Retinal pigment epithelial cell (primary cell): ENCODE measurements around the gene PTPRD.

Experiments used
- DNase-seq: peaks from one replicate; pipeline ENCODE4 v3.0.0-alpha.2; 2010; ENCODE audit warnings: low read depth
- H3K4me3 ChIP-seq: 2 replicates; pipeline ENCODE4 v1.5.1; 2011; ENCODE audit warnings: mild to moderate bottlenecking, low read length, control low read depth, moderate library complexity
- TF ChIP-seq, protein P1 (sequence below): conservative IDR thresholded peaks from 2 replicates; pipeline ENCODE4 v1.5.1; 2011; ENCODE audit warnings: low read depth, low read length, control low read depth, inconsistent platforms

The PTPRD gene

GRCh38 chr9:9817176-9817575, 795.6 kb downstream of the PTPRD start:
- DNase-seq = no peak
- H3K4me3 ChIP-seq = no peak overlapping the region
- TF ChIP-seq, protein P1, sequence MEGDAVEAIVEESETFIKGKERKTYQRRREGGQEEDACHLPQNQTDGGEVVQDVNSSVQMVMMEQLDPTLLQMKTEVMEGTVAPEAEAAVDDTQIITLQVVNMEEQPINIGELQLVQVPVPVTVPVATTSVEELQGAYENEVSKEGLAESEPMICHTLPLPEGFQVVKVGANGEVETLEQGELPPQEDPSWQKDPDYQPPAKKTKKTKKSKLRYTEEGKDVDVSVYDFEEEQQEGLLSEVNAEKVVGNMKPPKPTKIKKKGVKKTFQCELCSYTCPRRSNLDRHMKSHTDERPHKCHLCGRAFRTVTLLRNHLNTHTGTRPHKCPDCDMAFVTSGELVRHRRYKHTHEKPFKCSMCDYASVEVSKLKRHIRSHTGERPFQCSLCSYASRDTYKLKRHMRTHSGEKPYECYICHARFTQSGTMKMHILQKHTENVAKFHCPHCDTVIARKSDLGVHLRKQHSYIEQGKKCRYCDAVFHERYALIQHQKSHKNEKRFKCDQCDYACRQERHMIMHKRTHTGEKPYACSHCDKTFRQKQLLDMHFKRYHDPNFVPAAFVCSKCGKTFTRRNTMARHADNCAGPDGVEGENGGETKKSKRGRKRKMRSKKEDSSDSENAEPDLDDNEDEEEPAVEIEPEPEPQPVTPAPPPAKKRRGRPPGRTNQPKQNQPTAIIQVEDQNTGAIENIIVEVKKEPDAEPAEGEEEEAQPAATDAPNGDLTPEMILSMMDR = no peak

GRCh38 chr9:9804109-9804508, 808.7 kb downstream of the PTPRD start:
- DNase-seq = no peak
- no peak overlapping the region for H3K4me3 ChIP-seq
- TF ChIP-seq, protein P1 = no peak

GRCh38 chr9:9799287-9799686, 813.5 kb downstream of the PTPRD start:
- TF ChIP-seq, protein P1 = no peak
- no peak overlapping the region for H3K4me3 ChIP-seq
- no peak for DNase-seq

- no peak for DNase-seq
- TF ChIP-seq, protein P1 = no peak
- H3K4me3 ChIP-seq = no peak overlapping the region
These were observed 820.5 kb downstream of the PTPRD start for GRCh38 chr9:9792144-9792857.

DNA sequence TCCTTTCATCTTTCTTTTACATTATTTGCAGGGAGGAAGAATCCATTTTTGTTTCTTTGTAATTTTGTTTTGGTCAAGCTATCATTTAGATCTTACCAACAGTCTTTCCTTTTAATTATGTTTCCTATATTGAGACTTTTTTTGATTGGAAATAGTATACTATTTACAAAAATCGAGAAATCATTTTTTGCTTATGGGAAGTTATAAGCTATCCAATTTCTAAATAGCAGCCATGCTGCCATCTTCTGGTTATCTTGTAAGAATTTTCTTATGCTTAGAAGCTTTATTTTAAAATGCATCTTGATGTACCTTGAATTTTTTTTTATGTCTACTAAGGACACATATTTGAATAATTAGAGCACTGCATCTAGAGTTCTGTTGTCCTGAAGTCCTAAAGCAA, 821.2 kb downstream of the PTPRD start:
- no peak overlapping the region for H3K4me3 ChIP-seq
- TF ChIP-seq, protein P1 = peak; percentile 42
- DNase-seq = no peak

DNA sequence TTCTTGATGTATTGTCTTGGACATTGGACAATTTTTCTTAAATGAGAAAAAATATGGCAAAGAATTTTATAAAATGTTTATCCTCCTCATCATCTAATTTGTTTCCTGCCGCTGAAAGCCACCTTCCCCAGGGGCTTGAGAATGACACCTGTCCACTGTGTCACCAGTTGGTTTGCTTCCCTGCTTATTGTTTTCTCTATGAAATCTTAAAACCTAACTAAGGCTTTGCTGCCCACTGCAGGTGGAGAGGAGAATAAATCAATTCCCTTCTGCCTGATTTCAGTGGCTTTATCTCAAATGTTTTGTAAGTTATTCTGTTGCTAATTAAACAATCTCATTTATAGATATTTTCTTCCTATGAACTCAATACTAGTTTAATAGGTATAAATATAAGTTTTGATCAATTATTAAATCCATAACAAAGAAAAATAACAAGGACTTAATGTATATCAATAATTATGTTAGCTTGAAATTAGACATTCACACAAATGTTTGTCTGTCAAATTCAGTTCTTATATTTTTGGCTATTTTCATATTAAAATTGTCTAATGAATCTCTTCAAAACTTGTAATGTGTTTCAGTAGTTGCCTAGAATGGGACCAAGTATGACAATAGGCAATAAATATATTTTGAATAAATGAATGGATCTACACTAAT, 822.5 kb downstream of the PTPRD start:
- DNase-seq = peak; percentile 8
- TF ChIP-seq, protein P1 = peak; percentile 87
- H3K4me3 ChIP-seq = no peak overlapping the region

- TF ChIP-seq, protein P1 = no peak
- DNase-seq = no peak
- H3K4me3 ChIP-seq = no peak overlapping the region
These were observed 829.1 kb downstream of the PTPRD start for GRCh38 chr9:9783711-9784110.
